DMS79 treated with DMSO at 0.1 percent for 48 hours (cell line): Measurements from ENCODE around the gene RPAP3.
"Not testable (repeated sequence)": the region's sequence is repeated elsewhere in the genome, so short reads cannot be mapped to it uniquely, and the experiment has no call there.

Experiments used
- DNase-seq: peaks from one replicate; lab custom pipeline; 2025; lab: John Stamatoyannopoulos, UW

The RPAP3 gene

DNA sequence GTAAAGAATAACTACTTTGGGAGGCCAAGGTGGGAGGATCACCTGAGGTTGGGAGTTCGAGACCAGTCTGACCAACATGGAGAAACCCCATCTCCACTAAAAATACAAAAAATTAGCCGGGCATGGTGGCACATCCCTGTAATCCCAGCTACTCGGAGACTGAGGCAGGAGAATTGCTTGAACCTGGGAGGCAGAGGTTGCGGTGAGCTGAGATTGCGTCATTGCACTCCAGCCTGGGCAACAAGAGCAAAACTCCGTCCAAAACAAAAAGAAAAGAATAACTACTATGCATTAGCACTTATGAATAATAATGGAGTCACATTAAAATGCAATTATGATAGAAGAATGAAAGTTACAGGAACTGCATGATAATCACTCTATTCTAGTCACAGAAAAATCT is 37.9 kb downstream of the RPAP3 start:
- DNase-seq = not testable (repeated sequence)

DNA sequence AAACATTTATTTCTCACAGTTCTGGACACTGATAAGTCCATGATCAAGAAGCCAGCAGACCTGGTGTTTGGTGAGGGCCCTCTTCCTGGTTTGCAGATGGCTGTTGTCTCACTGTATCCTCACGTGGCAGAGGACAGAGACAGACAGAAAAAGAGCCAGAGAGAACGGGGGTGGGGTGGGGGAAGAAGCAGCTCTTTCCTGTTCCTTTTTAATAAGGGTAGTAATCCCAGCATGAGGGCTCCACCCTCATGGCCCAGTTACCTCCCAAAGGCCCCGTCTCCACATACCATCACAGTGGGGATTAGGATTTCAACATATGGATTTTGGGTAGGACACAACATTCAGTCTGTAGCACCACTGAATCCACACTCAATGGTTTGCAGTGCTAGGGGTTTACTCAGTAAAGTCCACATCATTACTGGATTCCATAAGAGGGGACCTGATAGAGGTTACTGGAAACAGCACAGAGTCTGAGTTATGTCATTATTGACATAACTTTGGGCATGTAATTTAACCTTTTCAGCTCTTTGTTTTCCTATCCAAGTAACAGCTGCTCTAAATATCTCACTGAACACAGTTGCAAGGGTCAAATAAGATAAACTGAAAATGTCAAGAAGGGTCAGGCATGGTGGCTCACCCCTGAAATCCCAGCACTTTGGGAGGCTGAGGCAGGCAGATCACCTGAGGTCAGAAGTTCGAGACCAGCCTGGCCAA is 53.2 kb downstream of the RPAP3 start:
- DNase-seq = no peak

DNA sequence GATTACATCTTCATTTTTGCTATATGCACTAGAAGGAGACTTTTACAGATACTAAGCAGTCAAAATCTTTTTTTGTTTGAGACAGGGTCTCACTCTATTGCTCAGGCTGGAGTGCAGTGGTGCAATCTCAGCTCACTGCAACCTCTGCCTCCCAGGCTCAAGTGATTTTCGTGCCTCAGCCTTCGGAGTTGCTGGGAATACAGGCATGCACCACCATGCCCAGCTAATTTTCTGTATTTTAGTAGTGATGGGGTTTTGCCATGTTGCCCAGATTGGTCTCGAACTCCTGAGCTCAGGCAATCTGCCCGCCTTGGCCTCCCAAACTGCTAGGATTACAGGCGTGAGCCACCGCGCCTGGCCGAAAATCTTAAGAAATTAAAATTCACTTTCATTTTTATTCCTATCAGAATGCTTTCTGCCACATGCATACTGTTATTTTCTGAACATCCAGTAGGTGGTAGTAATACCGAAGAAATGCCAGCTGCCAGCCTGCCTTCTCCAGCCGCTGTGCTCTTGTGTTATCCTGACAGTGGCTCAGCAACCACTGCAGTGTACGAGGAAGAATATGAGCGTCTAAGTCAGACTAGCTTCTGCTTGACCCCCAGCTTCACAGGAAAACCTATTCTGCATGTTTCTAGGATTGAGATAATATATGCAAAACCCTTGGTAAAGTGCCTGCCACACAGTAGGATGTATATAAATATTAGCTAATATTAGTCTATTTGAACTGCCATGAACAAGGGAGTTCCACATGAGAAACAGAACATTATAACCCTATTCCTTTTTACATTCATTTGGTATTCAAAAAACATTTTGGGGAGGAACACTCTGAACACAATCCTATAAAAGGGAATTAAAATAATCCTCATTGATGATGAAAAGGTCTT is 54.2 kb downstream of the RPAP3 start:
- DNase-seq = peak; percentile 5

DNA sequence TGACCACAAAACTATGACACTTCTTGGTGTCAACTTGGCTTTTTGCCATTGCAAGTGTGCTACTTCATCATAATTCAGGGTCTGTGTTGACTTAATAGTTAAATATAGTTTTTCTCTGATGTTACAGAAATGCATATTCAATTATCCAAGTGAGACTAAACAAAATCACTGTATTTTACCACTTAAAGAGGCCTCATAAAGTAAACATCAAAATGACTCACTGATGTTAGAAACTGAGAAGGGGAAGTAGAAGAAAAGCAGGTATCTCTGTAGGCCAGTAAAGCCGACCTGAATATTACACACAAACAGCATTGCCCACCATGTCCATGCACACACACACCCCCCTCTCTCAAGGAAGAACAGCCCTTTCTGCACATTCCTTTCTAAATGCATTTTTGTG is 55.4 kb downstream of the RPAP3 start:
- no peak for DNase-seq

DNA sequence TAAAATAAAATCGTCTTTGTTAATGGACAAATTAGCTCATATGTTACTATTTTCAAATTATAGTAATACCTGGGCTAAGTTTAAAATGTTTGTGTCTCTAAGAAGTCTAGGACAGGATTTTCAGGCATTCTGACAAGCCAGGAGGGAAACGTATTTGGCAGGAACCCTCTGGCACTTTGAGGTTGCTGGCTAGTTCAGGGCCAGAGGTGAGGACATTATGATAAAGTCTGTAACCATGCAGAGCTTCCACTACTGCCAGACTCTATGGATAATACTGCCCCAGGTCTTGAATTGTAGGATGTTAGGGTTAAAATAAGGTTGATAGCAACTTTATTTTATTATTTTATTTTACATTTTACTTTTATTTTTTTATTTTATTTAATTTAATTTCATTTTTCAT is 56.4 kb downstream of the RPAP3 start:
- no peak for DNase-seq

DNA sequence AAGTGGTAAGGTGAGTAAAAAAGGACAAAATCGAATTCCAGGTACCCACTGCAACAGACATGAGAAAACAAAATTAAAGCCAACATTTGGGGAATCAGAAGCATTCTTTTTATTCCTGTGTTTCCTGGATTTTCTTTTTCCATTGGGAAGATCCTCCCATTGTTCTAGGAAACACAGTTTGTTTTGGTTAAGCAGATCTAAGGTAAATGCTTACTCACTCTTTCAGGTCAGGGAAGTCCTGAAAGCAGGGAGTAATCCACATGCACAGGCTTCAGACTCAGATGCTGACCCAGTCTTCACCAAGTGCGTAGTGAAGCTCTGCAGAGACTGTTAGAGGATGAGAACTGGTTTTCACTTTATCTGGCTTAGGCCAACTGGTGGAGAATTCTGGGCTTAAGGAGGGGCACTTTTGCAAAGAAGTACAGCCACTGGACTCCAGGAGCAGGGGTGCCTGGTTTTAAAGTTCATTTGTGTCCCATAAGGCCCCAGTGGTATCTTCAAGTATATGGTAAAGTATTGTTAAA is 57.7 kb downstream of the RPAP3 start:
- DNase-seq = no peak

DNA sequence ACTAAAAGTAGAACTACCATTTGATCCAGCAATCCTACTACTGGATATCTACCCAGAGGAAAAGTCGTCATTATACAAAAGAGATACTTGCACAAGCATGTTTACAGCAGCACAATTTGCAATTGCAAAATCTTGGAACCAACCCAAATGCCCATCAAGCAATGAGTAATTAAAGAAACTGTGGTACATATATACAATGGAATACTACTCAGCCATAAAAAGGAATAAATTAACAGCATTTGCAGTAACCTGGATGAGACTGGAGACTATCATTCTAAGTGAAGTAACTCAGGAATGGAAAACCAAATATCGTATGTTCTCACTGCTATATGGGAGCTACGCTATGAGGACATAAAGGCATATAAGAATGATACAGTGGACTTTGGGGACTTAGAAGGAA is 63.5 kb downstream of the RPAP3 start:
- not testable (repeated sequence) for DNase-seq

DNA sequence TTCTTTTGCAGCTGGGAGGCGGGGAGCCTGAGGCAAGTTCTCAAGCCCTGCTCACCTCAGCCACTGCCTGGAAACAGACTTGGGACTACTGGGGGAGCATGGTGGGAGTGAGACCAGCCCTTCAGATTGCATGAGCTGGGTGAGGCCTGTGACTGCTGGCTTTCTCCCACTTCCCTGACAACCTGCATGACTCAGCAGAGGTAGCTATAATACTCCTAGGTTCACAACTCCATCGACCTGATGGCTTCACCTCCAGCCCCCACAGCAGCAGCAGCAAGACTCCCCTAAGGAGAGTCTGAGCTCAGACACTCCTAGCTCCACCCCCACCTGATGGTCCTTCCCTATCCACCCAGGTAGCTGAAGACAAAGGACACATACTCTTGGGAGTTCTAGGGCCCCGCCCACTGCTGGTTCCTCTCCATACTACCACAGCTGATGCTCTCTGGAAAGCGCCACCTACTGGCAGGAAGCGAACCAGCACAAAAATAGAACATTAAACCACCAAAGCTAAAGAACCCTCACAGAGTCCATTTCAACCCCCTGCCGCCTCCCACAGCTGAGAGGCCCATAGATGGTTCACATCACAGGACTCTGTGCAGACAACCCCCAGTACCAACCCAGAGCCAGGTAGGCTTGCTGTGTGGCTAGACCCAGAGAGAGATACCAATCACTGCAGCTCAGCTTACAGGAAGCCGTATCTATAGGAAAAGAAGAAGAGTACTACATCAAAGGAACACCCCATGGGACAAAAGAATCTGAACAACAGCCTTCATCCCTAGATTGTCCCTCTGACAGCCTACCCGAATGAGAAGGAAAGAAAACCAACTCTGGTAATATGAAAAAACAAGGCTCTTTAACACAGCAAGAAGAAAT is 68.7 kb downstream of the RPAP3 start:
- DNase-seq = no peak

DNA sequence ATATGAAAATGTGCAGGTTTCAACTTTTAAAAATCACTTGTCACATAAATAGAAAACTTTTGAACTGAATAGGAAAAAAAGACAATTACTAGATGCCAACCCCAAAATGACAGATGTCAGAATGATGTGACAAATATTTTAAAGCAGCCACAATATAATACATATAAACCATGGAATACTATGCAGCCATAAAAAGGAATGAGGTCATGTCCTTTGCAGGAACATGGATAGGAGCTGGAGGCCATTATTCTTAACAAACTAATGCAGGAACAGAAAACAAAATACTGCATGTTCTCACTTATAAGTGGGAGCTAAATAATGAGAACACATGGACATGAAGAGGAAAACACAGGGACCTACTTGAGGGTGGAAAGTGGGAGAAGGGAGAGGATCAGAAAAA is 70.1 kb downstream of the RPAP3 start:
- not testable (repeated sequence) for DNase-seq

DNA sequence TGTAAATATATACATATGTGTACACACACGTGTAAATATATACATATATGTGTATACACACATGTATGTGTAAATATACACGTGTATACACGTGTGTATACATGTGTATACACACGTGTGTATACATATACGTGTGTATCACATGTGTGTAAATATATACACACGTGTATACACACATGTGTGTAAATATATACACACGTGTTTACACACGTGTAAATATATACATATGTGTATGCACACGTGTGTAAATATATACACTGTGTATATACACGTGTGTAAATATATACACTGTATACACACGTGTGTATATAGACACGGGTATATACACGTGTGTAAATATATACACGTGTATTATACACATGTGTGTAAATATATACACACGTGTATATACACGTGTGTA is 71.7 kb downstream of the RPAP3 start:
- DNase-seq = no peak

DNA sequence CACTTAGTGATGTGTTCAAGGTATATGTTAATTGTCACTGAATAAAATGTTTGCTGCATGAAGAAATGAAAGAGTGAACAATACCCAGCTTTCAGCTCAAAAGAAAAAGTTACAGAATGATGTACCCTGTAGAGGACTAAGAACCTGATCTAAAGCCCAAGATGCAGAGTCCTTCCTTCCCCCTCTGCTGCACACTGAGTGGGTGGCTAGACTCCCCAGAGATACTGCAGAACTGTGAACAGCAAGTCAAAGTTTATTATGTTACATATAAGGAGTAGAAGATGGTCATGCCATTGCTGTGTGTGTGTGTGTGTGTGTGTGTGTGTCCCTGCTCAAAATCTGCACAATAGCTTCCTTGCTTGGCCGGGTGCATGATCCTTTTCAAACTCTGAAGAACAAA is 83.9 kb downstream of the RPAP3 start:
- no peak for DNase-seq

DNA sequence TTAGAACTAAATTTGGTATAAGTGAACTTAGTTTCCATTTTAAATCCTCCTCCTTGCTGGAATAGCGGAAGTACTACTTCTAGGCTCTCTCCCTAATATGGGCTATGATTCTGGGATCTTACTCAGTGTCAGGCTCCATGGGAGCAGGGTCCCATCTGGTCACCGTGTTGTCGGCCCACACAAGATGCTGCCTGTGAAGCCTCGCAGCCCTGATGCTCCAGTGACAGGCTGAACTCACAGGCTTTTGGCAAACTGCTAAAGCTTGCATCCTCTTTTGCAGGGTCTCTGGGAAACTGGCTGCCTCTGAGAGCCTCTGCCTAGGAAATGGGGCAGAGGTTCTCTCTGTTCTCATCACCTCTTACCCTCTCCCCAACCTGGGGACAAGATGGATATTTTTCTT is 88.4 kb downstream of the RPAP3 start:
- DNase-seq = no peak

DNA sequence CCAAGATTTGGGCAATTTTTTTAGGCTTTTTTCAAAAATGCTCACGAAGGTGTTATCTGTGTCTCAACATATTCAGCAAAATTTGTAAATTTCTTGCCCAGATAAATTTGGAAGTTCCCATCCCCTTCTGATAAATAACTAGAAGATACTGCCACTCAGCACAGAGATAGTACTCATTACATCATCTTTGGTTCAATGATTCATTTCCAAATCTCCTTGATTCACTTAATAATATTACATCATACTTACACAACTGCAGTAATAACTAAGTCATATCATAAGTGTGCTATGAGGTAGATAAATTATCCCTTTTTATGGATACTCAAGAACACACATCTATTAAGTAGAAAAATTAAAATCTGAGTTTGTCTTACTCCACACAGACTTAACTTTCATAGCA is 89.4 kb downstream of the RPAP3 start:
- DNase-seq = no peak

DNA sequence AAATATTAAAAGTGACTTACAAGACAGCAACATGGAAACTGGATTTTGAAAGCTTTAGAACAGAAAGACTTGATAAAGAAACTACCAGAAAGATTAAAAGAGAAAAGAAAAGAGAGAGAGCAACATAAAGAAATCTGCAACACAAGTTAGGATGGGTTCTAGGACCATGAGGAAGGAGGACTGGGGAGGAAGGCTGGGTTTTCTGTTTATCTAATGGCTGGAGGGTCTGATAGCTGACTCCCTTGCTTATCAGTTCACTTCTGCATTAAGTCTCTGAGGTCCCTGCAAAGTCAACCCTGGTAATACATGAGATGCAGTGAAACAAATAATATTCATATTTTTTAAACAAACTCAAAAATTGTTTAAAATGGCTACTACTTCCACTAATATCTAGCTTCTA is 90.1 kb downstream of the RPAP3 start:
- no peak for DNase-seq

DNA sequence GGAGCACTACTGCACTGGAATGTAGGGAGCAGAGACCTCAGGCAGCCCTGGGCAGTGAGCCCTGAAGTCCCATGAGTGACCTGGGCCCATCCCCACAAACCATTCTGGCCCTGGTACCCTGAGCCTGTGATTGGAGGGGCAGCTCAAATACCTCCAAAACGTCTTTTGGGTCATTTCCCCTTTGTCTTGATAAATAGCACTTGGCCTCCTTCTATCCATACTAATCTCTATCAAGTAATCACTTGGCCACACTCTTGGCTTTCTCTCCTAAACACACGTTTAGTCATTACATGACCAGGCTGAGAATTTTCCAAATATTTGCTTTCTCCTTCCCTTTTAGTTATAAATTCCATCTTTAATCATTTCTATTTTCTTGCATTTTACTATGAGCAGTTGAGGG is 91.3 kb downstream of the RPAP3 start:
- no peak for DNase-seq

DNA sequence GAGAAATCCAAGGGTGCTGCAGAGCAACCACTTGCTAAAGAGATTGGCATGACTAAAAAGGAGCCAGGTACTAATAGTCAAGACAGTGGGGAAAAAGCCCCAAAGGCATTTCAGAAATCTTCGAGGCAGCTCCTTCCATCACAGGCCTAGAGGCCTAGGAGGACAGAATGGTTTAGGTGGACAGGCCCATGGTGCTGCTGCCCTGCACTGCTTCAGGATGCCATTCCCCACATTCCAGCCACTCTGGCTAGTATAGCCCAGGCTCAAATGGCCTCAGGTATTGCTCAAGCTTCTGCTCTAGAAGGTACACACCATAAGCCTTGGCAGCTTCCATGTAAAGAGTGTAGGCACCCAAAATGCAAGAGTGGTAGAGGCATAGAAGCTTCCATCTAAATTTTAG is 92.9 kb downstream of the RPAP3 start:
- no peak for DNase-seq

DNA sequence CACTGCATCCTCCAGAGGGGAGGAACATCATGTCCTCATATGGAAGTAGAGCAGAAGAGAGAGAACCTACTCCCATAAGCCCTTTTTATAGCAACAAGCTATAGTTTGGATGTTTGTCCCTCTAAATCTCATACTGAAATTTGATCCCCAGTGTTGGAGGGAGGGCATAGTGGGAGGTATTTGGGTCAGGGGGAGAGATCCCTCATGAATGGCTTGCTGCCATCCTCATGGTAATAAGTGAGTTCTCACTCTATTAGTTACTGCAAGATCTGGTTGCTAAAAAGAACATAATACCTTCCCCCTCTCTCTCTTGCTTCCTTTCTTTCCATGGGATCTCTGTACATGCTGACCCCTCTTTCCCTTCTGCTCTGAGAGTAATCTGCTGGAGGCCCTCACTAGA is 93.9 kb downstream of the RPAP3 start:
- DNase-seq = no peak
